Measurements from ENCODE around the gene OXCT1. TPM values are rescaled to one million over a fixed set of nuclear protein-coding genes. Genes with fewer than 3 reads are reported as not detected.

Gene OXCT1
- total and polyA plus RNA-seq, 2 of the 13 experiments (the other 11 are each of a cell fraction or from before 2014, with no cell fraction given), result 0.92 to 4.7 TPM

GRCh38 chr5:41918105-41918504, 47.9 kb upstream of the OXCT1 start (continued):
- TF ChIP-seq ZNF790 (CRISPR knock-in tag; IDR thresholded peaks at IDR 0.05; ENCODE audit: borderline replicate concordance) (no peak), RCOR2 (CRISPR knock-in tag; IDR thresholded peaks at IDR 0.05) (no peak)

- peaks cover 7 to 55% of the 10 kb centered on the region in 2 experiments for H3K36me3 ChIP-seq (replicated peaks in 1 of 2; ENCODE audit: control insufficient read depth in 1 of 2, insufficient read depth in 2 of 2, low read length in 2 of 2)
- ATAC-seq (no peak), DNase-seq (ENCODE audit: low spot score) (no peak), FAIRE-seq (no peak)
- no peak overlapping the region for H3K9ac ChIP-seq (ENCODE audit: insufficient read depth, low read depth, low read length)
- WGBS (ENCODE audit: low lambda C conversion rate), result 95% methylated on average over 4 of the region's 4 CpGs
- H4K20me1 ChIP-seq (ENCODE audit: insufficient read depth, low read length), result no peaks in the 10 kb centered on the region
- no peaks in the 10 kb centered on the region; a peak in 1 of 5 replicates for H3K27me3 ChIP-seq (ENCODE audit: control insufficient read depth in 1 of 2, insufficient read depth in 2 of 2, low read length in 2 of 2)
- POLR2A ChIA-PET, result no interaction called here
- no peak overlapping the region for H3K4me3 ChIP-seq (replicated peaks in 1 of 3; ENCODE audit: insufficient read depth in 1 of 3, low read depth in 2 of 3, low read length in 3 of 3)
- no peak overlapping the region for H3K4me2 ChIP-seq (ENCODE audit: low read depth, low read length)
- CTCF ChIA-PET (ENCODE audit: low intra/inter-chr PET ratio, low total read pairs), result no interaction called here
- H3K27ac ChIP-seq (ENCODE audit: extremely low read length, insufficient read depth, low read length), result no peak overlapping the region
- H3K79me2 ChIP-seq (ENCODE audit: insufficient read depth, low read length), result peaks cover 28% of the 10 kb centered on the region
- no peak overlapping the region for H2AFZ ChIP-seq (ENCODE audit: low read length)
- peaks cover 23% of the 10 kb centered on the region for H3K4me1 ChIP-seq (ENCODE audit: insufficient read depth, low read length)
- BruUV-seq (replicated peaks), result no TSS peak
- intact Hi-C loops (cut with micrococcal nuclease; ENCODE audit: unreplicated experiment), result no loop called here
- in situ Hi-C loops (cut with HindIII; ENCODE audit: extremely low pct_ligation_motif_present, low pct_unique_long_range_greater_than_20kb), result no loop called here
- H3K9me3 ChIP-seq (ENCODE audit: low read length), result no peaks in the 10 kb centered on the region
- TF ChIP-seq SALL1 (CRISPR knock-in tag; IDR thresholded peaks at IDR 0.05), result no peak
- TF ChIP-seq ZNF619 (CRISPR knock-in tag; IDR thresholded peaks at IDR 0.05), result no peak
- TF ChIP-seq SOX13 (IDR thresholded peaks at IDR 0.05), result no peak
- no peak for TF ChIP-seq SOX13 (CRISPR knock-in tag; conservative IDR thresholded peaks at IDR 0.05 in 1 of 2, IDR thresholded peaks at IDR 0.05 in 1 of 2)
- TF ChIP-seq YEATS4 (CRISPR knock-in tag; IDR thresholded peaks at IDR 0.05; ENCODE audit: borderline replicate concordance), result no peak
- no peak for TF ChIP-seq NFIB (CRISPR knock-in tag; IDR thresholded peaks at IDR 0.05; ENCODE audit: borderline replicate concordance)
- no peak for TF ChIP-seq ZFP91 (CRISPR knock-in tag; IDR thresholded peaks at IDR 0.05; ENCODE audit: borderline replicate concordance)
- no peak for TF ChIP-seq SETDB1 (CRISPR knock-in tag; IDR thresholded peaks at IDR 0.05; ENCODE audit: borderline replicate concordance)
- TF ChIP-seq DZIP1 (CRISPR knock-in tag; IDR thresholded peaks at IDR 0.05), result no peak
- TF ChIP-seq KDM5A (IDR thresholded peaks at IDR 0.05; ENCODE audit: borderline replicate concordance, low read length), result no peak
Observed at GRCh38 chr5:41908374-41909079, 38.3 kb upstream of the OXCT1 start.
